A549 (cell line): ENCODE data around the gene PRR7. TPM values are rescaled to one million over a fixed set of nuclear protein-coding genes. Genes with fewer than 3 reads are reported as not detected.

Experiments used
- ATAC-seq, 2 experiments: fragments of 200-7000 bp in 1 of 2; fragments of >200 bp in 1 of 2; cut with Nextera tagmentation in 1 of 2; cut with Tn5 transposase in 1 of 2; 3 replicates each; pipeline versions ENCODE4 v1.8.0 to v1.9.1; 2018 to 2020; ENCODE audit warnings: mild to moderate bottlenecking in 1 of 2, moderate library complexity in 1 of 2
- CTCF ChIA-PET: fragments of 300-600 bp; sonication (Branson Sonifier 250); formaldehyde crosslinking; extraction: SDS; loops from one replicate; lab custom pipeline; 2021; ENCODE audit warnings: antibody characterized with exemption, inconsistent platforms; lab: Yijun Ruan, JAX
- POLR2A ChIA-PET: fragments of 350-600 bp; formaldehyde crosslinking; extraction: SDS; loops from one replicate; lab custom pipeline; 2021; ENCODE audit warnings: antibody characterized with exemption, inconsistent platforms; lab: Yijun Ruan, JAX
- DNase-seq, 2 experiments: peaks; one replicate each; pipeline versions ENCODE4 v3.0.0 to v3.0.0-alpha.2; 2011 to 2016; ENCODE audit warnings: low read depth in 1 of 2, low spot score in 1 of 2
- FAIRE-seq: peaks from 2 replicates; lab custom pipeline; 2011; peaks lifted over from hg19 to GRCh38; lab: Jason Lieb, UNC
- H3K27ac ChIP-seq, 2 experiments: fragments of >200 bp; sonication (Bioruptor Twin); formaldehyde crosslinking; 3 replicates each; pipeline ENCODE4 v1.5.1; 2016 to 2017
- H3K4me1 ChIP-seq: fragments of >200 bp; sonication (Bioruptor Twin); formaldehyde crosslinking; 3 replicates; pipeline ENCODE4 v1.6.1; 2016
- H3K4me2 ChIP-seq: fragments of >200 bp; sonication (Bioruptor Twin); formaldehyde crosslinking; 3 replicates; pipeline ENCODE4 v1.6.1; 2016
- H3K4me3 ChIP-seq: fragments of >200 bp; sonication (Bioruptor Twin); formaldehyde crosslinking; 3 replicates; pipeline ENCODE4 v1.5.1; 2016
- H3K9me3 ChIP-seq: fragments of >200 bp; sonication (Bioruptor Twin); formaldehyde crosslinking; 3 replicates; pipeline ENCODE4 v1.6.1; 2016
- BHLHE40 ChIP-seq: IDR thresholded peaks from 2 replicates; pipeline ENCODE4 v1.6.1; 2012; ENCODE audit warnings: low read depth, low read length, inconsistent platforms
- EHMT2 ChIP-seq: fragments of 200-600 bp; sonication (generic); IDR thresholded peaks from 2 replicates; pipeline ENCODE4 v1.6.1; 2016; ENCODE audit warnings: antibody characterized with exemption, low read depth, mild to moderate bottlenecking, moderate library complexity
- GATA3 ChIP-seq: IDR thresholded peaks from 2 replicates; pipeline ENCODE4 v1.6.1; 2012; ENCODE audit warnings: borderline replicate concordance
- KDM5A ChIP-seq: fragments of 200-600 bp; sonication (generic); IDR thresholded peaks from 2 replicates; pipeline ENCODE4 v1.6.1; 2016; ENCODE audit warnings: antibody characterized with exemption, mild to moderate bottlenecking
- NFE2L2 ChIP-seq: fragments of 150-350 bp; conservative IDR thresholded peaks from 2 replicates; pipeline ENCODE4 v1.6.1; 2014; ENCODE audit warnings: low read length
- POLR2A ChIP-seq: IDR thresholded peaks from 2 replicates; pipeline ENCODE4 v1.6.1; 2012; ENCODE audit warnings: mild to moderate bottlenecking, low read length
- RAD21 ChIP-seq, 2 experiments: fragments of >200 bp in 1 of 2; sonication (Bioruptor Twin) in 1 of 2; formaldehyde crosslinking in 1 of 2; IDR thresholded peaks in 1 of 2; conservative IDR thresholded peaks in 1 of 2; 2 replicates in 1 of 2; 3 replicates in 1 of 2; pipeline ENCODE4 v1.6.1; 2012 to 2018; ENCODE audit warnings: inconsistent platforms in 1 of 2
- ZSCAN20 ChIP-seq: fragments of 250-450 bp; sonication (Bioruptor Pico); IDR thresholded peaks from 2 replicates; pipeline ENCODE4 v1.8.0; 2022; ENCODE audit warnings: mild to moderate bottlenecking, moderate library complexity
- WGBS: methylation state at CpG from one replicate; pipeline ENCODE4 v1.1.6; 2017; ENCODE audit errors: missing lambda C conversion rate; 5-methylcytosine and 5-hydroxymethylcytosine counted together
- polyA plus RNA-seq, 4 experiments: library from polyadenylated mRNA; depleted of rRNA in 3 of 4; stranded (reverse); fragments of >200 nt; fragmentation: RNase III in 1 of 4; extraction: RNeasy Plus Mini Kit Qiagen cat#74134 plus additional on column Dnase treatment in 1 of 4; gene quantifications; 2 replicates in 3 of 4; 3 replicates in 1 of 4; pipeline ENCODE4 v1.2.3, GENCODE V29; 2011 to 2017
- TF ChIP-seq, protein P1 (sequence below): fragments of 200-600 bp; sonication (generic); IDR thresholded peaks from 2 replicates; pipeline ENCODE4 v1.6.1; 2016; ENCODE audit warnings: antibody characterized with exemption, mild to moderate bottlenecking, moderate library complexity
- TF ChIP-seq, protein P2 (sequence below): fragments of 450-650 bp; IDR thresholded peaks from 2 replicates; pipeline ENCODE4 v1.6.1; 2014; ENCODE audit warnings: antibody characterized with exemption
- TF ChIP-seq, protein P3 (sequence below): IDR thresholded peaks from 2 replicates; pipeline ENCODE4 v1.6.1; 2012
- TF ChIP-seq, protein P4 (sequence below): fragments of >200 bp; sonication (Bioruptor Twin); formaldehyde crosslinking; IDR thresholded peaks from 3 replicates; pipeline ENCODE4 v1.5.1; 2016
- TF ChIP-seq, protein P5 (sequence below): IDR thresholded peaks from 2 replicates; pipeline ENCODE4 v1.6.1; 2012
- TF ChIP-seq, protein P6 (sequence below): fragments of 150-350 bp; IDR thresholded peaks from 2 replicates; pipeline ENCODE4 v1.6.1; 2014; ENCODE audit warnings: low read depth, mild to moderate bottlenecking, low read length

Gene PRR7
- polyA plus RNA-seq, 2 of the 4 experiments (the other 2 are of a cell fraction): 2.2 to 11.0 TPM

DNA sequence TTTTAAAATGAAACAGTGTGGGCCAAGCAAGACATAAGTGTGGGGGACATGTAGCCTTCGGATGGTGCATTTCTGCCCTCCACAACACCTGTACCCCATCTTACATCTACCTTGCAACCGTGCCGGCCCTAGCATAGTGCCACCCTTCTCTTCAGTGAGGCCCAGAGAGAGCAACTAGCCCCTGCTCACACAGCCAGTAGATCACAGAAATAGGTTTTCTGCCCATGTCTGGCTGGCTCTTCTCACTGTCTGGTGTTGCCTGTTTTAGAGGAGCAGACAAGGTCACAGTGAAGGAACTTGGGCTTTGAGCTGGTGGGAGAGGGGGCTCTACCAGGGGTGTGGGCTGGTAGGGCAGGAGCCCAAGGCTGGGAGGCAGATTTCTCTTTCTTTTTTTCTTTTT, 39.6 kb downstream of the PRR7 start (continued):
- TF ChIP-seq NFE2L2: no peak
- TF ChIP-seq, protein P1, sequence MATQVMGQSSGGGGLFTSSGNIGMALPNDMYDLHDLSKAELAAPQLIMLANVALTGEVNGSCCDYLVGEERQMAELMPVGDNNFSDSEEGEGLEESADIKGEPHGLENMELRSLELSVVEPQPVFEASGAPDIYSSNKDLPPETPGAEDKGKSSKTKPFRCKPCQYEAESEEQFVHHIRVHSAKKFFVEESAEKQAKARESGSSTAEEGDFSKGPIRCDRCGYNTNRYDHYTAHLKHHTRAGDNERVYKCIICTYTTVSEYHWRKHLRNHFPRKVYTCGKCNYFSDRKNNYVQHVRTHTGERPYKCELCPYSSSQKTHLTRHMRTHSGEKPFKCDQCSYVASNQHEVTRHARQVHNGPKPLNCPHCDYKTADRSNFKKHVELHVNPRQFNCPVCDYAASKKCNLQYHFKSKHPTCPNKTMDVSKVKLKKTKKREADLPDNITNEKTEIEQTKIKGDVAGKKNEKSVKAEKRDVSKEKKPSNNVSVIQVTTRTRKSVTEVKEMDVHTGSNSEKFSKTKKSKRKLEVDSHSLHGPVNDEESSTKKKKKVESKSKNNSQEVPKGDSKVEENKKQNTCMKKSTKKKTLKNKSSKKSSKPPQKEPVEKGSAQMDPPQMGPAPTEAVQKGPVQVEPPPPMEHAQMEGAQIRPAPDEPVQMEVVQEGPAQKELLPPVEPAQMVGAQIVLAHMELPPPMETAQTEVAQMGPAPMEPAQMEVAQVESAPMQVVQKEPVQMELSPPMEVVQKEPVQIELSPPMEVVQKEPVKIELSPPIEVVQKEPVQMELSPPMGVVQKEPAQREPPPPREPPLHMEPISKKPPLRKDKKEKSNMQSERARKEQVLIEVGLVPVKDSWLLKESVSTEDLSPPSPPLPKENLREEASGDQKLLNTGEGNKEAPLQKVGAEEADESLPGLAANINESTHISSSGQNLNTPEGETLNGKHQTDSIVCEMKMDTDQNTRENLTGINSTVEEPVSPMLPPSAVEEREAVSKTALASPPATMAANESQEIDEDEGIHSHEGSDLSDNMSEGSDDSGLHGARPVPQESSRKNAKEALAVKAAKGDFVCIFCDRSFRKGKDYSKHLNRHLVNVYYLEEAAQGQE: no peak
- TF ChIP-seq KDM5A: no peak

DNA sequence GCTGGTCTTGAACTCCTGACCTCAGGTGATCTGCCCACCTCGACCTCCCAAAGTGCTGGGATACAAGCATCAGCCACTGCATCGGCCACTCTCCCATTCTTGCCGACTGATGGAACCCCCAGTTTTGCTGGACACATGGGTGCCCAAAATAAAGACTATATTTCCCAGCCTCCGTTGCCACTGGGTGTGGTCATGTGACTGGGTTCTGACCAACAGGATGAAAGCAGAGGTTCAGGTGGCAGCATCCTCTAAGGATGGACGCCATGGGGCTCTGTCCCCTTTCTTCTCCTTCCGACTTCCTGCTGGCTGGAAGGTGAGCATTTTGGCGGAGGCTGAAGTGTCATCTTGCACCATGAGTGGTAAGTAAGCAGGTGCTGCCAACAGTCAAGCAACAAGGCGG, 40.5 kb downstream of the PRR7 start:
- Histone ChIP-seq H3K27ac (no peak overlapping the region), H3K4me2 (no peak overlapping the region), H3K4me1 (peaks cover 13% of the 10 kb centered on the region; the same call in 2 of the 3 replicates), H3K4me3 (no peak overlapping the region), H3K9me3 (no peaks in the 10 kb centered on the region)
- ChIA-PET POLR2A (no interaction called here), CTCF (interaction anchor here (0.9 to 19.7 kb wide), 5 partner anchors 4 to 83 kb away, joined by 4 to 241 read pairs (median 142); partner anchors contain the start of genes DBN1 and PDLIM7)
- TF ChIP-seq NFE2L2 (no peak), ZSCAN20 (CRISPR knock-in tag) (no peak), EHMT2 (no peak)
- TF ChIP-seq, protein P2, sequence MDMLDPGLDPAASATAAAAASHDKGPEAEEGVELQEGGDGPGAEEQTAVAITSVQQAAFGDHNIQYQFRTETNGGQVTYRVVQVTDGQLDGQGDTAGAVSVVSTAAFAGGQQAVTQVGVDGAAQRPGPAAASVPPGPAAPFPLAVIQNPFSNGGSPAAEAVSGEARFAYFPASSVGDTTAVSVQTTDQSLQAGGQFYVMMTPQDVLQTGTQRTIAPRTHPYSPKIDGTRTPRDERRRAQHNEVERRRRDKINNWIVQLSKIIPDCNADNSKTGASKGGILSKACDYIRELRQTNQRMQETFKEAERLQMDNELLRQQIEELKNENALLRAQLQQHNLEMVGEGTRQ: peak; percentile 58
- TF ChIP-seq, protein P3, sequence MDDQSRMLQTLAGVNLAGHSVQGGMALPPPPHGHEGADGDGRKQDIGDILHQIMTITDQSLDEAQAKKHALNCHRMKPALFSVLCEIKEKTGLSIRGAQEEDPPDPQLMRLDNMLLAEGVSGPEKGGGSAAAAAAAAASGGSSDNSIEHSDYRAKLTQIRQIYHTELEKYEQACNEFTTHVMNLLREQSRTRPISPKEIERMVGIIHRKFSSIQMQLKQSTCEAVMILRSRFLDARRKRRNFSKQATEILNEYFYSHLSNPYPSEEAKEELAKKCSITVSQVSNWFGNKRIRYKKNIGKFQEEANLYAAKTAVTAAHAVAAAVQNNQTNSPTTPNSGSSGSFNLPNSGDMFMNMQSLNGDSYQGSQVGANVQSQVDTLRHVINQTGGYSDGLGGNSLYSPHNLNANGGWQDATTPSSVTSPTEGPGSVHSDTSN: no peak
- TF ChIP-seq, protein P4, sequence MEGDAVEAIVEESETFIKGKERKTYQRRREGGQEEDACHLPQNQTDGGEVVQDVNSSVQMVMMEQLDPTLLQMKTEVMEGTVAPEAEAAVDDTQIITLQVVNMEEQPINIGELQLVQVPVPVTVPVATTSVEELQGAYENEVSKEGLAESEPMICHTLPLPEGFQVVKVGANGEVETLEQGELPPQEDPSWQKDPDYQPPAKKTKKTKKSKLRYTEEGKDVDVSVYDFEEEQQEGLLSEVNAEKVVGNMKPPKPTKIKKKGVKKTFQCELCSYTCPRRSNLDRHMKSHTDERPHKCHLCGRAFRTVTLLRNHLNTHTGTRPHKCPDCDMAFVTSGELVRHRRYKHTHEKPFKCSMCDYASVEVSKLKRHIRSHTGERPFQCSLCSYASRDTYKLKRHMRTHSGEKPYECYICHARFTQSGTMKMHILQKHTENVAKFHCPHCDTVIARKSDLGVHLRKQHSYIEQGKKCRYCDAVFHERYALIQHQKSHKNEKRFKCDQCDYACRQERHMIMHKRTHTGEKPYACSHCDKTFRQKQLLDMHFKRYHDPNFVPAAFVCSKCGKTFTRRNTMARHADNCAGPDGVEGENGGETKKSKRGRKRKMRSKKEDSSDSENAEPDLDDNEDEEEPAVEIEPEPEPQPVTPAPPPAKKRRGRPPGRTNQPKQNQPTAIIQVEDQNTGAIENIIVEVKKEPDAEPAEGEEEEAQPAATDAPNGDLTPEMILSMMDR: no peak
- TF ChIP-seq, protein P5, sequence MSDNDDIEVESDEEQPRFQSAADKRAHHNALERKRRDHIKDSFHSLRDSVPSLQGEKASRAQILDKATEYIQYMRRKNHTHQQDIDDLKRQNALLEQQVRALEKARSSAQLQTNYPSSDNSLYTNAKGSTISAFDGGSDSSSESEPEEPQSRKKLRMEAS: no peak
- TF ChIP-seq, protein P6, sequence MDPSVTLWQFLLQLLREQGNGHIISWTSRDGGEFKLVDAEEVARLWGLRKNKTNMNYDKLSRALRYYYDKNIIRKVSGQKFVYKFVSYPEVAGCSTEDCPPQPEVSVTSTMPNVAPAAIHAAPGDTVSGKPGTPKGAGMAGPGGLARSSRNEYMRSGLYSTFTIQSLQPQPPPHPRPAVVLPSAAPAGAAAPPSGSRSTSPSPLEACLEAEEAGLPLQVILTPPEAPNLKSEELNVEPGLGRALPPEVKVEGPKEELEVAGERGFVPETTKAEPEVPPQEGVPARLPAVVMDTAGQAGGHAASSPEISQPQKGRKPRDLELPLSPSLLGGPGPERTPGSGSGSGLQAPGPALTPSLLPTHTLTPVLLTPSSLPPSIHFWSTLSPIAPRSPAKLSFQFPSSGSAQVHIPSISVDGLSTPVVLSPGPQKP: no peak
- no peak for FAIRE-seq
- DNase-seq: no peak
- ATAC-seq: no peak
- WGBS: 87% methylated on average over 8 of the region's 8 CpGs

DNA sequence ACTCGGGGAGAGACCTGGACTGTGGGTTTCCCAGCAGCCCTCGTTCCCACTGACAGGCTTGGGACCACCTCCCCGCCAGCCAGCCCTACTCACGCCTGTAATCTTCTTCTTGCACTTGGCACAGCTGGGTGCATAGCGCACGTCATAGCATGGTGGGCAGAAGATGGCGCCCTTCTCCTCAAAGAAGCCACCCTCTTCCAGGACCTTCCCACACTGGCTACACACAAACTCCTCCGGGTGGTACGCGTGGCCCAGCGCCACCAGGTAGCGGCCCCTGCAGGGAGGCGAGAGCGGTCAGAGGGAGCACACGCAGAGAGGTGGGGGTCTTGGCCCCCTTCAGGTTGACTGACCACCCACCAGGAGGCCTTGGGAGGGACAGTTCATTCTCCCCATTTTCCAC, 41.4 kb downstream of the PRR7 start:
- POLR2A ChIA-PET: no interaction called here

More for the DNA sequence above, 41.4 kb downstream of the PRR7 start:
- no peak for ATAC-seq
- Histone ChIP-seq H3K4me1 (peaks cover 21% of the 10 kb centered on the region), H3K27ac (no peak overlapping the region), H3K4me3 (no peak overlapping the region), H3K9me3 (no peaks in the 10 kb centered on the region), H3K4me2 (no peak overlapping the region)
- CTCF ChIA-PET: interaction anchor here (0.8 to 18.1 kb wide), 7 partner anchors 10 to 118 kb away, joined by 3 to 354 read pairs (median 5); partner anchors contain the start of genes DBN1, PDLIM7 and PRR7
- TF ChIP-seq RAD21 (conservative IDR thresholded peaks at IDR 0.05 in 1 of 2, IDR thresholded peaks at IDR 0.05 in 1 of 2) (peak in 1 of 2 experiments; percentile 40; a peak in 2 of 5 replicates), GATA3 (no peak), POLR2A (no peak), BHLHE40 (no peak)
- TF ChIP-seq, protein P6: no peak
- no peak for FAIRE-seq
- no peak for DNase-seq
- WGBS: 91% methylated on average over 15 of the region's 15 CpGs
